Fibroblast of lung (primary cell): ENCODE results near the gene RGS7.

Experiments used
- CTCF ChIP-seq, 2 donors: IDR thresholded peaks in 1 of 2; conservative IDR thresholded peaks in 1 of 2; 1 replicate in 1 of 2; 2 replicates in 1 of 2; pipeline ENCODE4 v1.5.1; 2011 to 2012; ENCODE audit warnings: low read length in 2 of 2, control low read depth in 1 of 2, inconsistent platforms in 1 of 2, low read depth in 1 of 2, mild to moderate bottlenecking in 1 of 2
- EZH2 ChIP-seq: IDR thresholded peaks from 2 replicates; pipeline ENCODE4 v1.5.1; 2012; ENCODE audit warnings: low read length, control low read depth, mild to moderate bottlenecking; ENCODE audit errors: missing control alignments

- no peak for TF ChIP-seq CTCF (conservative IDR thresholded peaks at IDR 0.05 in 1 of 2, IDR thresholded peaks at IDR 0.05 in 1 of 2; ENCODE audit: low read depth in 1 of 2, low read length in 2 of 2)
- TF ChIP-seq EZH2, result no peak
Observed at GRCh38 chr1:241401156-241401555, 44.2 kb upstream of the RGS7 start.
